Hepatocyte (in vitro differentiated cells): Measurements from ENCODE around the gene FUBP3. TPM values are rescaled to one million over a fixed set of nuclear protein-coding genes. Genes with fewer than 3 reads are reported as not detected.

Source experiments
- DNase-seq: peaks from one replicate; pipeline ENCODE4 v3.0.0-alpha.2; 2016; ENCODE audit warnings: low spot score
- H2AFZ ChIP-seq: fragments of 200-600 bp; sonication (generic); 2 replicates; pipeline ENCODE4 v1.6.0; 2016; ENCODE audit warnings: antibody characterized with exemption, mild to moderate bottlenecking
- H3K27ac ChIP-seq: fragments of 200-600 bp; sonication (generic); 2 replicates; pipeline ENCODE4 v1.5.1; 2016; ENCODE audit warnings: mild to moderate bottlenecking
- H3K27me3 ChIP-seq: fragments of 200-600 bp; sonication (generic); 2 replicates; pipeline ENCODE4 v1.6.1; 2016
- H3K36me3 ChIP-seq: fragments of 200-600 bp; sonication (generic); replicated peaks from 2 replicates; pipeline ENCODE4 v1.5.1; 2016; ENCODE audit warnings: low read depth; ENCODE audit not compliant: insufficient read depth
- H3K4me1 ChIP-seq: fragments of 200-600 bp; sonication (generic); 2 replicates; pipeline ENCODE4 v1.5.1; 2016; ENCODE audit warnings: mild to moderate bottlenecking, moderate library complexity; ENCODE audit not compliant: insufficient read depth
- H3K4me2 ChIP-seq: fragments of 200-600 bp; sonication (generic); 2 replicates; pipeline ENCODE4 v1.6.0; 2016
- H3K4me3 ChIP-seq: fragments of 200-600 bp; sonication (generic); 2 replicates; pipeline ENCODE4 v1.5.1; 2016; ENCODE audit warnings: mild to moderate bottlenecking
- H3K79me2 ChIP-seq: fragments of 200-600 bp; sonication (generic); 2 replicates; pipeline ENCODE4 v1.6.0; 2017; ENCODE audit warnings: mild to moderate bottlenecking
- H3K9me2 ChIP-seq: fragments of 200-600 bp; sonication (generic); replicated peaks from 2 replicates; pipeline ENCODE4 v1.6.0; 2017; ENCODE audit warnings: mild to moderate bottlenecking; ENCODE audit not compliant: insufficient read depth
- H3K9me3 ChIP-seq: fragments of 200-600 bp; sonication (generic); 2 replicates; pipeline ENCODE4 v1.5.1; 2016; ENCODE audit warnings: low read depth, mild to moderate bottlenecking
- H4K20me1 ChIP-seq: fragments of 200-600 bp; sonication (generic); 2 replicates; pipeline ENCODE4 v1.6.0; 2016; ENCODE audit warnings: mild to moderate bottlenecking; ENCODE audit not compliant: insufficient read depth, poor library complexity, severe bottlenecking
- CTCF ChIP-seq: fragments of 200-600 bp; sonication (generic); IDR thresholded peaks from 2 replicates; pipeline ENCODE4 v1.5.1; 2016; ENCODE audit warnings: antibody characterized with exemption, mild to moderate bottlenecking; ENCODE audit not compliant: poor library complexity
- EZH2 ChIP-seq: fragments of 200-600 bp; sonication (generic); IDR thresholded peaks from 2 replicates; pipeline ENCODE4 v1.6.1; 2016; ENCODE audit warnings: antibody characterized with exemption, mild to moderate bottlenecking, borderline replicate concordance
- EZH2phosphoT487 ChIP-seq: fragments of 200-600 bp; sonication (generic); IDR thresholded peaks from one replicate; pipeline ENCODE4 v1.6.1; 2018; ENCODE audit warnings: antibody characterized with exemption, mild to moderate bottlenecking, low read depth, moderate library complexity; ENCODE audit not compliant: unreplicated experiment, severe bottlenecking
- WGBS: methylation state at CpG from one replicate; pipeline ENCODE4 v1.1.6; 2016; ENCODE audit warnings: low lambda C conversion rate; ENCODE audit errors: missing lambda C conversion rate; 5-methylcytosine and 5-hydroxymethylcytosine counted together
- polyA plus RNA-seq: library from polyadenylated mRNA; unstranded; fragments of >200 nt; fragmentation: Nextera tagmentation; extraction: Ambion mirVana; gene quantifications from 2 replicates; pipeline ENCODE4 v1.2.1, GENCODE V29; 2016
- total RNA-seq: library from RNA; depleted of rRNA; stranded (reverse); fragments of >200 nt; gene quantifications from 2 replicates; pipeline ENCODE4 v1.2.3, GENCODE V29; 2014

Gene FUBP3
- total and polyA plus RNA-seq, 2 experiments from 2014 or later: 55.1 to 56.1 TPM

- Histone ChIP-seq H3K4me1 (no peaks in the 10 kb centered on the region), H4K20me1 (no peaks in the 10 kb centered on the region), H3K36me3 (no peaks in the 10 kb centered on the region), H3K27ac (no peak overlapping the region), H3K27me3 (no peaks in the 10 kb centered on the region), H3K79me2 (no peaks in the 10 kb centered on the region), H3K9me3 (no peaks in the 10 kb centered on the region), H2AFZ (no peak overlapping the region), H3K4me3 (no peak overlapping the region), H3K9me2 (no peaks in the 10 kb centered on the region), H3K4me2 (no peak overlapping the region)
- TF ChIP-seq EZH2phosphoT487 (no peak), CTCF (no peak), EZH2 (no peak)
- no peak for DNase-seq
- 86% methylated on average over 4 of the region's 4 CpGs for WGBS
These were observed 44.8 kb downstream of the FUBP3 start for GRCh38 chr9:130624154-130624553.

- no peak overlapping the region for H3K4me3 ChIP-seq
- H3K79me2 ChIP-seq: no peaks in the 10 kb centered on the region
- WGBS: 85% methylated on average over 21 of the region's 21 CpGs
- H4K20me1 ChIP-seq: no peaks in the 10 kb centered on the region
- no peak overlapping the region for H3K27ac ChIP-seq
- H3K4me1 ChIP-seq: no peaks in the 10 kb centered on the region
- TF ChIP-seq EZH2phosphoT487 (no peak), CTCF (no peak), EZH2 (no peak)
- DNase-seq: no peak
- no peaks in the 10 kb centered on the region for H3K36me3 ChIP-seq
- no peaks in the 10 kb centered on the region for H3K9me2 ChIP-seq
- no peaks in the 10 kb centered on the region for H3K27me3 ChIP-seq
- H2AFZ ChIP-seq: no peak overlapping the region
- H3K9me3 ChIP-seq: no peaks in the 10 kb centered on the region
- H3K4me2 ChIP-seq: no peak overlapping the region
These were observed 47.0 kb downstream of the FUBP3 start for GRCh38 chr9:130626249-130626996.

- no peak overlapping the region for H3K4me3 ChIP-seq
- no peak for DNase-seq
- H3K4me2 ChIP-seq: no peak overlapping the region
- no peaks in the 10 kb centered on the region for H3K4me1 ChIP-seq
- WGBS: 92% methylated on average over 10 of the region's 10 CpGs
- no peaks in the 10 kb centered on the region for H4K20me1 ChIP-seq
- no peaks in the 10 kb centered on the region for H3K79me2 ChIP-seq
- no peaks in the 10 kb centered on the region for H3K9me2 ChIP-seq
- H3K36me3 ChIP-seq: no peaks in the 10 kb centered on the region
- TF ChIP-seq CTCF (no peak), EZH2phosphoT487 (no peak), EZH2 (no peak)
- no peaks in the 10 kb centered on the region for H3K9me3 ChIP-seq
- H2AFZ ChIP-seq: no peak overlapping the region
- H3K27ac ChIP-seq: no peak overlapping the region
- no peaks in the 10 kb centered on the region for H3K27me3 ChIP-seq
These were observed 47.7 kb downstream of the FUBP3 start for GRCh38 chr9:130627051-130627450.
